Forelimb muscle (tissue), 1 donor: ENCODE results near the gene IRF5. TPM values are rescaled to one million over a fixed set of nuclear protein-coding genes. Genes with fewer than 3 reads are reported as not detected.
"Not testable (repeated sequence)": the region's sequence is repeated elsewhere in the genome, so short reads cannot be mapped to it uniquely, and the experiment has no call there.

Experiments
- DNase-seq: peaks from one replicate; pipeline ENCODE4 v3.0.0-alpha.2; 2013; ENCODE audit warnings: low read depth
- polyA plus RNA-seq: library from polyadenylated mRNA; unstranded; fragments of 120-200 nt; gene quantifications from one replicate; pipeline ENCODE4 v1.2.1, GENCODE V29; 2013; ENCODE audit not compliant: insufficient read length

The IRF5 gene
- polyA plus RNA-seq, 1 donor = 3.2 TPM

- no peak for DNase-seq
Observed at GRCh38 chr7:128939075-128939860, 1.5 kb downstream of the IRF5 start.

DNA sequence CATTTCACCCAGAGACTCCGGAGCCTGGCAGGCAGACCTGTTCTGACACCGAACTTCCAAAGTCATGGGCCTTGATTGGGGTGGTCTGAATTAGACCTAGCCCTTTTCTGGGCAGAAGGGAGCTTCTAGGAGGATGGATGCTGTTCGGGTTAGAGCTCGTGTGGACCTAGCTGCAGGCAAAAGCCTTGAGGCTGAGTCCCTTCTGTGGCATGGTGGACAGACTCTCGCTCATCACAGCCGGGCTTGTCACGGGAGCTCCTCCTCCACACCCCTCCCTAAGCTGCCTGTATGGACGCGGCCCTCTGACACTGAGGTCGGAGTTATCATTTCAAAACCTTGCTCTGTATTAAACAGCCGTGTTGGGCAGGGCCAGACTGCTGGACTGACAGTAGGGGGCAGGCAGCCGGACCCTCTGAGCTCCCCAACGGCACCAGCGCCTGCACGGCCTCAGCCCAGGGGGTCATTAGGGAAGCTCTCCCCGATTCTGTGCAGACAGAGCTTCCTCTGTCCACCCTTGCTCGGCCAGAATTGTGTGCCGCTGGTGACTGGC, 2.2 kb downstream of the IRF5 start:
- no peak for DNase-seq

DNA sequence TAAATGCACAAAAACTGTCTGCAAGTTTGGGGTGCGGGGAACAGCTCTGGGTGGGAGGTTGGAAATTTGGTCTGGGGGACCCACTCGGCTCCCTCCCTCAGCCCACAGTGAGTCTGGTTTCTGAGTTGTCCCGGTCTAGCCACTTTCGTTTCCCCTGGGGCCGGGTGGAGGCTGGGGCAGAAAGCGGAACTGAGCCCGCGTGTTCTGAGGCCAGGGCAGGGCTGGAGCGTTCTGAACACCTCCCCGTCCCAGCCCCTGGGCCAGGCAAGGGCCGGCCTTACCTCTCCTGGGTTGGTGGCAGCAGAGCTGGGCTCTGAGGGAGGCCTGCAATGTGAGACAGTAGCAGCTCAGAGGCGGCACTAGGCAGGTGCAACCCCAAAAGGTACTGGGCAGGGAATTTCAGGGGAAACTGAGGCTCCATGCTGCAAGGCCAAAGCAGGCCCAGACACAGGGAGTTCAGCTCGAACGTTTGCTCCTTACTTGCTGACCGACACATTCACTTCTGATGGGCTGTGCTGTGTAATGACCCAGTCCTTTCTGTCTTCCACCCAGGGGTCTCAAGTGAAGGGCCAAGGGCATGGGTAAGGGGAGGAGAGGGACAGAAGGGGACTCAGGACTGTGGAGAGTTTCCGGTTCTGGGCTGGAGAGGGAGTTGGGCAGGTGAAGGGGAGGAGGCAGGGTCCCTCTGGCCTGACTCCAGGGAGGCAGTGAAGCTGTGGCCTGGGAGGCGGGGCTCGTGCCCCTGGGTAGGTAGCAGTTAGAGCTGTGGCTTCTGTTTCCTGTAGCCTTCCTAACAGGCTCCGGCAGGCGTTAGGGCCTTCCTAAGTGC, 3.0 kb downstream of the IRF5 start:
- DNase-seq = no peak

- no peak for DNase-seq
Observed at GRCh38 chr7:128941323-128941890, 3.7 kb downstream of the IRF5 start.

DNA sequence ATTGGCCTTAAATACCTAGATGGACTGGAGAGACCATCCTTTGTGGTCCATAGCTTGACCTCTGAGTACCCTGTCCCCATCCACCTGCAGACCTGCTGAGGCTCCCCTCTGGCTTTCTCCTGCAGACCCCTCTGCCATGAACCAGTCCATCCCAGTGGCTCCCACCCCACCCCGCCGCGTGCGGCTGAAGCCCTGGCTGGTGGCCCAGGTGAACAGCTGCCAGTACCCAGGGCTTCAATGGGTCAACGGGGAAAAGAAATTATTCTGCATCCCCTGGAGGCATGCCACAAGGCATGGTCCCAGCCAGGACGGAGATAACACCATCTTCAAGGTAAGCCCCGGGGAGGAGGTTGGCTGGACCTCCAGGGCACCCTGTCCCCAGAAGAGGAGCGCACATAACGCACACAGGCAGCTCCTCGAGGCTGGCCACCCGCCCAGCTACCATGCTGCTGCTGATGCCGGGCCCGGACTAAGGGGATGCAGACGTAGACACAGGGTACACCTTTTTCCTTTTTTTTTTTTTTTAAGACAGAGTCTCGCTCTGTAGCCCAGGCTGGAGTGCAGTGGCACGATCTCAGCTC, 4.3 kb downstream of the IRF5 start:
- DNase-seq = no peak

GRCh38 chr7:128943251-128943650, 5.5 kb downstream of the IRF5 start:
- not testable (repeated sequence) for DNase-seq

- DNase-seq = no peak
Observed at GRCh38 chr7:128944487-128945236, 6.9 kb downstream of the IRF5 start.

DNA sequence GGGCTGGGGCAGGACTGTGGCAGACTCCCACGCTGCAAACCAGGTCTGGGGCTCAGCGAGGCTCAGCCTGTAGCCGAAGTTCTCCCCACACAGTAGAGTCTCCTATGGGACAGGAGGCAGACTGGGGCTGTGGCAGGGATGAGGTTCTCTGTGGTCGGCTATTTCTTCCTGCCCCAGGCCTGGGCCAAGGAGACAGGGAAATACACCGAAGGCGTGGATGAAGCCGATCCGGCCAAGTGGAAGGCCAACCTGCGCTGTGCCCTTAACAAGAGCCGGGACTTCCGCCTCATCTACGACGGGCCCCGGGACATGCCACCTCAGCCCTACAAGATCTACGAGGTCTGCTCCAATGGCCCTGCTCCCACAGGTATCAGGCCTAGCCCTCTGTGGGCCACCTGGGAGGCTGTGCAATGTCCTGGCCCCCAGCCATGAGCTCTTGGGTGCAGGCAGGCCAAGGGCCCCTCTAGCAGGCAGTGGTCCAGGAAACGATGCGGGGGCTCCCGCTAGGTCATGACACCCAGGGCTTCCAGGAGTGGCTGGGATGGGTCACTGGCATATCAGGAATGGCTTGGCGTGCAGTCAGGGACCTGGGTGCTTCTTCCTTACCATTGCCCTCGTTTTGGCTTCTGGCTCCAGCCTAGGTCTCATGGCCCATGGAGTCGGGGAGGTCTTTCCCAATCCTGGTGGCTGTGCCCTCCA, 8.1 kb downstream of the IRF5 start:
- DNase-seq = no peak

DNA sequence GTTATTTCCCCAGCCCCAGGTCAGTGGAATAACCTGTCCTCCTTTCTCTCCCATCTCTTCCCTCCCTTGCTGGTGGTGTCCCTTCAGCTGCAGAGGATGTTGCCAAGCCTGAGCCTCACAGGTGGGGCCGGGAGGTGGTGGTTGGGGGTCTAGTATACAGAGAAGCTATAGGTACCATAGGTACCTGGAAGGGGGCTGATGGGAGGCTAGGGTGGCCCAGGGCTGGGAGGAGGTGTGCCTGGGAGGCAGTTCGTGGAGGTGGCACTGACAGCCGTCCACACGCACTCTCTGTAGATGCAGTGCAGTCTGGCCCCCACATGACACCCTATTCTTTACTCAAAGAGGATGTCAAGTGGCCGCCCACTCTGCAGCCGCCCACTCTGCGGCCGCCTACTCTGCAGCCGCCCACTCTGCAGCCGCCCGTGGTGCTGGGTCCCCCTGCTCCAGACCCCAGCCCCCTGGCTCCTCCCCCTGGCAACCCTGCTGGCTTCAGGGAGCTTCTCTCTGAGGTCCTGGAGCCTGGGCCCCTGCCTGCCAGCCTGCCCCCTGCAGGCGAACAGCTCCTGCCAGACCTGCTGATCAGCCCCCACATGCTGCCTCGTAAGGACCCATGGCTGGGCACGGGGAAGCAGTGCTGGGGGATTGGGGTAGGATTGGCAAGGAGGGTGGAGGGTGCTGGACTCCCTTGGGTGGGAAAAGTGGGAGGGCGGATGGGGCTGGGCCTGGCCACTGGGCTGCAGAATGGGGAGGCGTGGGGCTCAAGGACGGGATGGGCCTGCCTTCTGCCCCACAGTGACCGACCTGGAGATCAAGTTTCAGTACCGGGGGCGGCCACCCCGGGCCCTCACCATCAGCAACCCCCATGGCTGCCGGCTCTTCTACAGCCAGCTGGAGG, 9.5 kb downstream of the IRF5 start:
- no peak for DNase-seq

- no peak for DNase-seq
Observed at GRCh38 chr7:128947854-128948253, 10.1 kb downstream of the IRF5 start.

GRCh38 chr7:128948312-128948973, 10.7 kb downstream of the IRF5 start:
- no peak for DNase-seq

DNA sequence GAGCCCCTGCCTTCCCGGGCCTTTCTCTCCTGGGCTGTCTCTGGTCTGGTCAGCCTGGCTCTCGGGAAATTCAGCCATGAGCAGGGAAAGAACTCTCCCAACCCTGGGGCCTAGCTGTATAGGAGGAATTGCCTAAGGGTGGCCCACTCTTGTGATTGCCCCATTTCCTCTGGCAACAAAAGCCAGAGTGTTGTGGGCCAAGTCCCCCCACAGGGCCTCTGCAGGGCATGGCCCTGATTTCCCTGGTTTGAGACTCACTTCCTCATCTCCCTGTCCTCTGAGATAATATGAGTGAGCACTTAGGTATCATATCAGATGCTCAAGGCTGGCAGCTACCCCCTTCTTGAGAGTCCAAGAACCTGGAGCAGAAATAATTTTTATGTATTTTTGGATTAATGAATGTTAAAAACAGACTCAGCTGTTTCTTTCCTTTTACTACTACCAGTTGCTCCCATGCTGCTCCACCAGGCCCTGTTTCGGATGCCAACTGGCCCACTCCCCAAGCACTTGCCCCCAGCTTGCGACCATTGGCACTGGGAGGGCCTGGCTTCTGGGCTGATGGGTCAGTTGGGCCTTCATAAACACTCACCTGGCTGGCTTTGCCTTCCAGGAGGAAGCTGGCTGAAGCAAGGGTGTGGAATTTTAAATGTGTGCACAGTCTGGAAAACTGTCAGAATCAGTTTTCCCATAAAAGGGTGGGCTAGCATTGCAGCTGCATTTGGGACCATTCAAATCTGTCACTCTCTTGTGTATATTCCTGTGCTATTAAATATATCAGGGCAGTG, 11.4 kb downstream of the IRF5 start:
- DNase-seq = no peak

- no peak for DNase-seq
Observed at GRCh38 chr7:128951296-128951695, 13.6 kb downstream of the IRF5 start.

DNA sequence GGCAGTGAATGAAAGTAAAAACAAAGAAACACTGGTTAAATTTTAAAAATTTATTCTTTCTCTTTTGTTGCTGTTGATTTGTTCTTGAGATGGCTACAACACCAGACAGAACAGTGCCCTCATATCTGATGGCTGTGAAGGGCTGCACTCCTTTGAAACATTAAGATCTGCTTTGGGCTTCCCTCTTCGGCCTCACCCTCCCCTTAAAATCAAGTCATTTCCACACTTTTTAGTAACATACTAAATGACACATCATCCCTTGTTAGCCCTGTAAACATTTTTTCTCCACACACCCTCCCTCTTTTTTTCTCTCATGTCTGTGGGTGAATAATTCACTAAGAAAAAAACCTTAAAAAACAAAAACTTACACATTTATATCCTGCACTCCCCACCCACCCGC, 16.4 kb downstream of the IRF5 start:
- DNase-seq = no peak

- DNase-seq = peak; percentile 14
Observed at GRCh38 chr7:128954830-128955802, 17.4 kb downstream of the IRF5 start.

GRCh38 chr7:128955981-128956380, 18.3 kb downstream of the IRF5 start:
- no peak for DNase-seq

DNA sequence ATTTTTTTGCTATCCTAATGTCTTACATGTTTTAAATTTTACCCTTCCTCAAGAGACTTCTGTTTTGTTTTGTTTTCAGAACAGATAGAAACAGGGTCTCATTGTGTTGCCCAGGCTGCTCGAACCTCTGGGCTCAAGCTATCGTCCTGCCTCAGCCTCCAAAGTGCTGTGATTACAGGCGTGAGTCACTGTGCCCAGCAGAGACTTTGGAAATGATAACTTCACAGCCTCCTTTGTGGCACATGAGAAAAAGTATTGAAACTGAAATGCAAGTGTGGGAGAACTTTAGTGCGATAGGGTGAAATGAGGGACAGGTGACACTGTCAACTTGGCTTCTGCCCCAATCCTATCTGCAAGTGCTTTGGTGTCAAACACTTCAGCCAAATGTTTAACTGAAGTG, 21.6 kb downstream of the IRF5 start:
- DNase-seq = no peak
